Measurements from ENCODE around the gene HMGB4. TPM values are rescaled to one million over a fixed set of nuclear protein-coding genes. Genes with fewer than 3 reads are reported as not detected.

The HMGB4 gene
- total RNA-seq, 2 donors from 2014 or later: not detected

- DNase-seq (no peak), ATAC-seq (replicated peaks in 1 of 2) (no peak)
- H3K9me3 Mint-ChIP-seq: peaks cover 0 to 3% of the 10 kb centered on the region in 2 donors
- H3K27me3 Mint-ChIP-seq (ENCODE audit: low read depth): peaks cover 12% of the 10 kb centered on the region
- no peaks in the 10 kb centered on the region for H3K4me1 Mint-ChIP-seq (ENCODE audit: low read depth)
- H3K27ac Mint-ChIP-seq: no peak overlapping the region
- no peak overlapping the region for H3K4me3 Mint-ChIP-seq
- H3K36me3 Mint-ChIP-seq (ENCODE audit: insufficient read depth in 2 of 2): no peaks in the 10 kb centered on the region
Measured at GRCh38 chr1:33826311-33826710, 37.6 kb upstream of the HMGB4 start.

- Mint-ChIP-seq H3K4me3 (no peak overlapping the region), H3K36me3 (ENCODE audit: insufficient read depth in 2 of 2) (no peaks in the 10 kb centered on the region), H3K27me3 (ENCODE audit: low read depth) (peaks cover 12% of the 10 kb centered on the region), H3K9me3 (peaks cover 0 to 3% of the 10 kb centered on the region in 2 donors), H3K27ac (no peak overlapping the region), H3K4me1 (ENCODE audit: low read depth) (no peaks in the 10 kb centered on the region)
- no peak for DNase-seq
- no peak for ATAC-seq (replicated peaks in 1 of 2)
Measured at GRCh38 chr1:33826711-33827110, 37.2 kb upstream of the HMGB4 start.

GRCh38 chr1:33828059-33828458 lies 35.8 kb upstream of the HMGB4 start:
- no peak overlapping the region for H3K27ac Mint-ChIP-seq
- H3K9me3 Mint-ChIP-seq: peaks cover 0 to 7% of the 10 kb centered on the region in 2 donors
- peaks cover 12% of the 10 kb centered on the region for H3K27me3 Mint-ChIP-seq (ENCODE audit: low read depth)
- no peaks in the 10 kb centered on the region for H3K36me3 Mint-ChIP-seq (ENCODE audit: insufficient read depth in 2 of 2)
- H3K4me1 Mint-ChIP-seq (ENCODE audit: low read depth): no peaks in the 10 kb centered on the region
- no peak overlapping the region for H3K4me3 Mint-ChIP-seq
- DNase-seq (no peak), ATAC-seq (replicated peaks in 1 of 2) (no peak)

- no peaks in the 10 kb centered on the region for H3K36me3 Mint-ChIP-seq (ENCODE audit: insufficient read depth in 2 of 2)
- peaks cover 0 to 7% of the 10 kb centered on the region in 2 donors for H3K9me3 Mint-ChIP-seq
- H3K27me3 Mint-ChIP-seq (ENCODE audit: low read depth): peaks cover 12% of the 10 kb centered on the region
- no peak for DNase-seq
- H3K4me3 Mint-ChIP-seq: no peak overlapping the region
- no peak overlapping the region for H3K27ac Mint-ChIP-seq
- no peak for ATAC-seq (replicated peaks in 1 of 2)
- no peaks in the 10 kb centered on the region for H3K4me1 Mint-ChIP-seq (ENCODE audit: low read depth)
Measured at GRCh38 chr1:33828654-33829053, 35.2 kb upstream of the HMGB4 start.

GRCh38 chr1:33836911-33837310 lies 27.0 kb upstream of the HMGB4 start:
- Mint-ChIP-seq H3K4me3 (no peak overlapping the region), H3K4me1 (ENCODE audit: low read depth) (no peaks in the 10 kb centered on the region)

GRCh38 chr1:33837635-33838034 lies 26.2 kb upstream of the HMGB4 start:
- ATAC-seq (replicated peaks in 1 of 2) (no peak), DNase-seq (no peak)
- no peaks in the 10 kb centered on the region for H3K9me3 Mint-ChIP-seq
- H3K27me3 Mint-ChIP-seq (ENCODE audit: low read depth): no peaks in the 10 kb centered on the region
- no peaks in the 10 kb centered on the region for H3K36me3 Mint-ChIP-seq (ENCODE audit: insufficient read depth in 2 of 2)
- no peaks in the 10 kb centered on the region for H3K4me1 Mint-ChIP-seq (ENCODE audit: low read depth)
- H3K27ac Mint-ChIP-seq: no peak overlapping the region
- no peak overlapping the region for H3K4me3 Mint-ChIP-seq

More at GRCh38 chr1:33836911-33837310, 27.0 kb upstream of the HMGB4 start:
- Mint-ChIP-seq H3K9me3 (peaks cover 0 to 4% of the 10 kb centered on the region in 2 donors), H3K27me3 (ENCODE audit: low read depth) (no peaks in the 10 kb centered on the region), H3K27ac (no peak overlapping the region), H3K36me3 (ENCODE audit: insufficient read depth in 2 of 2) (no peaks in the 10 kb centered on the region)
- no peak for DNase-seq
- ATAC-seq (replicated peaks in 1 of 2): no peak

GRCh38 chr1:33841494-33841893 lies 22.4 kb upstream of the HMGB4 start:
- ATAC-seq (replicated peaks in 1 of 2): no peak
- no peak for DNase-seq
- Mint-ChIP-seq H3K4me3 (no peak overlapping the region), H3K9me3 (no peaks in the 10 kb centered on the region), H3K4me1 (ENCODE audit: low read depth) (no peaks in the 10 kb centered on the region), H3K36me3 (ENCODE audit: insufficient read depth in 2 of 2) (no peaks in the 10 kb centered on the region), H3K27ac (no peak overlapping the region), H3K27me3 (ENCODE audit: low read depth) (peaks cover 6% of the 10 kb centered on the region)

- Mint-ChIP-seq H3K27ac (no peak overlapping the region), H3K36me3 (ENCODE audit: insufficient read depth in 2 of 2) (no peaks in the 10 kb centered on the region), H3K4me1 (ENCODE audit: low read depth) (no peaks in the 10 kb centered on the region), H3K27me3 (ENCODE audit: low read depth) (peaks cover 6% of the 10 kb centered on the region), H3K9me3 (no peaks in the 10 kb centered on the region), H3K4me3 (no peak overlapping the region)
- DNase-seq (no peak), ATAC-seq (replicated peaks in 1 of 2) (no peak)
Measured at GRCh38 chr1:33842348-33842747, 21.5 kb upstream of the HMGB4 start.

GRCh38 chr1:33844166-33844565 lies 19.7 kb upstream of the HMGB4 start:
- Mint-ChIP-seq H3K4me1 (ENCODE audit: low read depth) (no peaks in the 10 kb centered on the region), H3K9me3 (no peaks in the 10 kb centered on the region), H3K27me3 (ENCODE audit: low read depth) (peaks cover 6% of the 10 kb centered on the region), H3K4me3 (no peak overlapping the region), H3K36me3 (ENCODE audit: insufficient read depth in 2 of 2) (no peaks in the 10 kb centered on the region), H3K27ac (no peak overlapping the region)
- DNase-seq: no peak
- ATAC-seq (replicated peaks in 1 of 2): no peak

GRCh38 chr1:33846861-33847260 lies 17.0 kb upstream of the HMGB4 start:
- H3K4me3 Mint-ChIP-seq: no peak overlapping the region
- H3K27me3 Mint-ChIP-seq (ENCODE audit: low read depth): peaks cover 6% of the 10 kb centered on the region
- DNase-seq: no peak
- no peak overlapping the region for H3K27ac Mint-ChIP-seq
- no peaks in the 10 kb centered on the region for H3K9me3 Mint-ChIP-seq
- H3K36me3 Mint-ChIP-seq (ENCODE audit: insufficient read depth in 2 of 2): no peaks in the 10 kb centered on the region
- no peaks in the 10 kb centered on the region for H3K4me1 Mint-ChIP-seq (ENCODE audit: low read depth)
- no peak for ATAC-seq (replicated peaks in 1 of 2)

- no peaks in the 10 kb centered on the region for H3K4me1 Mint-ChIP-seq (ENCODE audit: low read depth)
- no peak overlapping the region for H3K4me3 Mint-ChIP-seq
- ATAC-seq (replicated peaks in 1 of 2) (no peak), DNase-seq (no peak)
- H3K27me3 Mint-ChIP-seq (ENCODE audit: low read depth): peaks cover 6% of the 10 kb centered on the region
- H3K27ac Mint-ChIP-seq: no peak overlapping the region
- H3K9me3 Mint-ChIP-seq: no peaks in the 10 kb centered on the region
- H3K36me3 Mint-ChIP-seq (ENCODE audit: insufficient read depth in 2 of 2): no peaks in the 10 kb centered on the region
Measured at GRCh38 chr1:33848205-33848937, 15.5 kb upstream of the HMGB4 start.

- peaks cover under 1% of the 10 kb centered on the region for H3K27me3 Mint-ChIP-seq (ENCODE audit: low read depth)
- DNase-seq (no peak), ATAC-seq (replicated peaks in 1 of 2) (peak; percentile 25 to 33)
- no peak overlapping the region for H3K27ac Mint-ChIP-seq
- H3K4me3 Mint-ChIP-seq: no peak overlapping the region
- H3K4me1 Mint-ChIP-seq (ENCODE audit: low read depth): no peaks in the 10 kb centered on the region
- H3K9me3 Mint-ChIP-seq: no peaks in the 10 kb centered on the region
- H3K36me3 Mint-ChIP-seq (ENCODE audit: insufficient read depth in 2 of 2): no peaks in the 10 kb centered on the region
Measured at GRCh38 chr1:33849211-33849610, 14.7 kb upstream of the HMGB4 start.

GRCh38 chr1:33850481-33850880 lies 13.4 kb upstream of the HMGB4 start:
- H3K36me3 Mint-ChIP-seq (ENCODE audit: insufficient read depth in 2 of 2): no peaks in the 10 kb centered on the region
- no peaks in the 10 kb centered on the region for H3K9me3 Mint-ChIP-seq
- ATAC-seq (replicated peaks in 1 of 2): no peak
- H3K4me3 Mint-ChIP-seq: no peak overlapping the region
- H3K4me1 Mint-ChIP-seq (ENCODE audit: low read depth): no peaks in the 10 kb centered on the region
- no peak for DNase-seq
- H3K27ac Mint-ChIP-seq: no peak overlapping the region
- no peaks in the 10 kb centered on the region for H3K27me3 Mint-ChIP-seq (ENCODE audit: low read depth)

- no peaks in the 10 kb centered on the region for H3K4me1 Mint-ChIP-seq (ENCODE audit: low read depth)
- H3K27me3 Mint-ChIP-seq (ENCODE audit: low read depth): no peaks in the 10 kb centered on the region
- no peaks in the 10 kb centered on the region for H3K36me3 Mint-ChIP-seq (ENCODE audit: insufficient read depth in 2 of 2)
- H3K27ac Mint-ChIP-seq: no peak overlapping the region
- H3K9me3 Mint-ChIP-seq: no peaks in the 10 kb centered on the region
- no peak overlapping the region for H3K4me3 Mint-ChIP-seq
- DNase-seq (no peak), ATAC-seq (replicated peaks in 1 of 2) (no peak)
Measured at GRCh38 chr1:33852711-33853110, 11.2 kb upstream of the HMGB4 start.
